DOHH2 (cell line): ENCODE measurements around the gene DNAH2.

Source experiments
- EZH2phosphoT487 ChIP-seq: fragments of 200-600 bp; sonication (generic); IDR thresholded peaks from 2 replicates; pipeline ENCODE4 v1.6.1; 2017; ENCODE audit warnings: borderline replicate concordance, mild to moderate bottlenecking, antibody characterized with exemption, low read length, moderate library complexity, mixed read lengths
- TF ChIP-seq, protein P1 (sequence below): fragments of 200-600 bp; sonication (generic); IDR thresholded peaks from one replicate; pipeline ENCODE4 v1.5.1; 2014; ENCODE audit warnings: antibody characterized with exemption, mild to moderate bottlenecking, low read depth, low read length; ENCODE audit not compliant: poor library complexity, severe bottlenecking

GRCh38 chr17:7848739-7849129, 131.2 kb downstream of the DNAH2 start:
- TF ChIP-seq, protein P1, sequence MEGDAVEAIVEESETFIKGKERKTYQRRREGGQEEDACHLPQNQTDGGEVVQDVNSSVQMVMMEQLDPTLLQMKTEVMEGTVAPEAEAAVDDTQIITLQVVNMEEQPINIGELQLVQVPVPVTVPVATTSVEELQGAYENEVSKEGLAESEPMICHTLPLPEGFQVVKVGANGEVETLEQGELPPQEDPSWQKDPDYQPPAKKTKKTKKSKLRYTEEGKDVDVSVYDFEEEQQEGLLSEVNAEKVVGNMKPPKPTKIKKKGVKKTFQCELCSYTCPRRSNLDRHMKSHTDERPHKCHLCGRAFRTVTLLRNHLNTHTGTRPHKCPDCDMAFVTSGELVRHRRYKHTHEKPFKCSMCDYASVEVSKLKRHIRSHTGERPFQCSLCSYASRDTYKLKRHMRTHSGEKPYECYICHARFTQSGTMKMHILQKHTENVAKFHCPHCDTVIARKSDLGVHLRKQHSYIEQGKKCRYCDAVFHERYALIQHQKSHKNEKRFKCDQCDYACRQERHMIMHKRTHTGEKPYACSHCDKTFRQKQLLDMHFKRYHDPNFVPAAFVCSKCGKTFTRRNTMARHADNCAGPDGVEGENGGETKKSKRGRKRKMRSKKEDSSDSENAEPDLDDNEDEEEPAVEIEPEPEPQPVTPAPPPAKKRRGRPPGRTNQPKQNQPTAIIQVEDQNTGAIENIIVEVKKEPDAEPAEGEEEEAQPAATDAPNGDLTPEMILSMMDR, result no peak
- TF ChIP-seq EZH2phosphoT487, result no peak
